Central memory CD4-positive, alpha-beta T cell (primary cell): ENCODE results near the gene ASTN2.

Experiments used
- DNase-seq: peaks from one replicate; pipeline ENCODE4 v3.0.0; 2022

The ASTN2 gene

DNA sequence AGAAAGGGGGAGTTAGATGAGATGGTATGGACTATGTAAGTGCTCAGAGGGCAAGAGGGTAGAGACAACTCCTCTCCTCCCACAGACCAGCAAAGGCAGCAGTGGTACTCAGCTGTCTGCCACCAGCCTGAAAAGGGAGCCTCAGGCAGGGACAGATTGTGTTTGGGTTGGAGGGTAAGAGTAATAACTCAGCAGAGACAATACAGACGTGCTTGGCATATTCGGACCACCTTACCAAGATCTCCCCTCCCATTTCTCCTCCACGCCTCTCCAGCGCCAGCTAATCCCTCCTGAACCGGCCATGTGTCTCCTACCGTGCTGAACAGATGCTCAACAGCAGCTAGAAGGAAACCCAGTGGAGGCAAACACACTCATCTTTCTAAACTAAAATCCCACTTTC is 180.8 kb downstream of the ASTN2 start:
- DNase-seq, result no peak

DNA sequence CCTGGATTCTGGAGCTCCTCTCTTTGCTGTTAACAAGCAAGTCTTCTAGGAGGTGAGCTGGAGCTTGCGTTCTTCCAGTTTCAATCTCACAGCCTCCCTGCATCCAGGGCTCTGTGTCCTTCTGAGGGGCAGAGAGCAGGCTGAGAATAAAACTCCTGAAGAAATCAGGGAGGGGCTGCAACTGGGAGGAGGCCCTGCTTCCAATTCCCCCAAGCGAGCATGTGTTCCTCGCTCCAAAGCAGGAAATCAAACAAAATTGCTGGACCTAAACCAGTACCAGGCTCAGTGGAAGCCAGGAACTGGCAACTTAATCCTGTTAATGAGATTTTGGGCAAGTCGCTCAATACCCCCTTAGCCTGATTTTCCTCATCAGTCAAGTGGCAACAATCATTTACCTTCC is 181.8 kb downstream of the ASTN2 start:
- no peak for DNase-seq

DNA sequence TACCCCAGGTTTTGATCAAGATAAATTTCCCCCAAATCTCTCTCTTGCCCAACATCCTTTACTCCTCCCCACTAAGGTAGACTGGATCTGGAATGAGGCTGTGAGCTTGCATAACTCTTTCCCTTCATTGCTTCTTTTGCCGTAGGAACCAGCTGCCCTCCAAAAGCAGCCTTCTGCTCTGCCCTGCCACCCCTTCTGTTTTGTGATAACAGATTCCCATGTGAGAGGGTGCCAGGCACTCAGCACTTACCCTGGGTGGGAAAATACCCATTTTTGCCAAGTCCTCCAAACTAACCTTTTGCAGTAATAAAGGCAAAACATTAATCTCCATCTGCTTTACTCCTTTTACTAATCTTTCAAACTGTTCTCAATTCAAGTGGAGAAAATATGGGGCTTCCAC is 182.6 kb downstream of the ASTN2 start:
- DNase-seq, result no peak

DNA sequence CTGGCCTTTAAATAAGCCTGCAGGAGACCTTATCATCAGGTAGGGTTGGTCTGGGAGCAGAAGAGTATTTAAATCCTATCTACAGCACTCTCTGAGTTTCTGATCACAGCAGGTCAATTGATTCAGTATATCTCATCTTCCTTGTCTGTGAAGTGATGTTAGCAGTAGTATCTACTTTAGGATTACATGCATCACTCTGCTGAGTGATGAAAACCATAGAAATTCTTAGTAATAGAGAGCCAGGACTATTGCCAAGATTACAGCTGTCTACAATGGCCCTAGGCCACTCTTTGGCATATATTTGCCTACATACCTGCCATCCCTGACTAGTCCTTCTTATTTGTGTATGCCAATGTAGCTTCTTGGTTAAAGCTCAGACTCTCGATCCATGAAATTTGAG is 183.8 kb downstream of the ASTN2 start:
- DNase-seq, result no peak

DNA sequence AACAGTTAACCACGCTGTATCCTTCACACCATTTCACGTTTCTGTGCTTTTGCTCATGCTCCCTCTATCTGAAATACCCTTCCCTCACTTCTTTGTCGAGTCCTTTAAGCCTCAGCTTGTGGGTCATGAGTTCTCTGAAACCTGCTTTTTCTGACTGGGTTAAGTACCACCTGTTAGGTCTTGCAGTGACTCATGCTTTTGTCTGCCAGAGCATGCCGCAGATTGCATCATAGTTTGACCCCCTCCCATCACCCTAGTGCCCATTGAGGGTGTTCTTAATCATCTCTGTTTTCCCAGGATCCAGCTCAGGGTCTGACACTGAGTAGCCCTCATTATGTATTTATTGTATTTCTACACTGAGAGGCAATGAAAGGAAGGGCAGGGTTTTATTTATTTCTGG is 190.2 kb downstream of the ASTN2 start:
- no peak for DNase-seq

DNA sequence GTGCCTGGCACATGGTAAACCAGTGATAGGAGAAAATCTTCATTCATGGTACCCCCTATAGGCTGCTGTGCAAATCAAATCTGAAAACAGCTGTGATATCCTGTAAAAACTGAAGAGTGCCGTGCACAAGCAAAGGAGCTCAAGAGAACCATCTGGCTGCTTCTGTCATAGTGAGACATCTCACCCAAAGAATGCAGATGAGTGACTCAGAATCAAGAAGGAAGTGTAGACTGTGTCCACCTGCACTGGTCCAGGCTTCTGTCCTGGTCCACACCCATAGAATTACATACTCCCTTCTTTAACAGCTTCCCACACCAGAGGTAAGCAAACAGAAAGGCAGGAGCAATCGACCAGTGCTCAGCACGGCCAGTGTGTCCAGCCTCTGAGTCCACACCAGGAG is 195.9 kb downstream of the ASTN2 start:
- no peak for DNase-seq

DNA sequence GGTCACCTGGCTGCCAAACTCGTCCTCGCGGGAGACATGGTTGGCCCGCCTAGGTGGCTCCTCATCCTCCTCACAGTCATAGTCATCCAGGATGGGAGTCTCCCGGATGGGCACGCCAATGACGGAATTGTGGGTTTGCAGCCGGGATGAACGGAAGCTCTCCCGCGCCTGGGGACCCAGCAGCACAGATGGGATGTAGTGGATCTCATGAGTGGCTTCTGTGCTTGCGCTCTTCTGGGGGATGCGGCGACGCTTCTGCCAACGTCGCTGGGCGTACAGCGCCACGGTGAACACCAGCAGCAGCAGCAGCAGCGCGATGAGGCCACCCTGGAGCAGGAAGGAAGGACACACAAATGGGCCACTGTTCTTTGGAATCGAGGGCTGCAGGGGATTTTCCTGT is 200.4 kb downstream of the ASTN2 start:
- DNase-seq, result no peak

DNA sequence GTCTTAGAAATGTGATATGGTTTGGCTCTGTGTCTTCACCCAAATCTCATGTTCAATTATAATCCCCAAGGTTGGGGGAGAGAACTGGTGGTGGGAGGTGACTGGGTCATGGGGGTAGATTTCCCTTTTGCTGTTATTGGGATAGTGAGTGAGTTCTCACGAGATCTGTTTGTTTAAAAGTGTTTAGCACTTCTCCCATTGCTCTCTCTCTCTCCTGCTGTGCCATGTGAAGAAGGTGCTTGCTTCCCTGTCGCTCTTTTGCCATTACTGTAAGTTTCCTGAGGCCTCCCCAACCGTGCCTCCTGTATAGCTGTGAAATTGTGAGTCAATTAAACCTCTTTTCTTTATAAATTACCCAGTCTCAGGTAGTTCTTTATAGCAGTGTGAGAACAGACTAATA is 203.6 kb downstream of the ASTN2 start:
- DNase-seq, result no peak

DNA sequence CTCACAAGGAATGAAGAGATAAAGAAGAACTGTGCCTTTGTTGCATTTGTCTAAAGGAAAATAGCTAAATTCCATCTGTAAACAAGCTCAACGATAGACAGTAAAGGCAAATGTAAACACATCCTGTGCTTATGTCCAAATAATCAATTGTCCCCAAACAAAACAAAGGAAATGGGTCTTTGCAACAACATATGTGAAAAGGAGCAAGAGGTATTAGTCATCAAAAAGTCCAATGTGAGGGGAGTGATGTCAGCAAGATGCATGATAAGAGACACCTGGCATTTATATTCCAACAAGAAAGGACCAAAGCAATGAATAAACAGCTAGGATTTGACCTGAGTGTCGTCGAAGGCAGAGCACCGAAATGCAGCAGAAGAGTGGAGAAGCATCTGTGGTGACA is 209.1 kb downstream of the ASTN2 start:
- DNase-seq, result no peak

DNA sequence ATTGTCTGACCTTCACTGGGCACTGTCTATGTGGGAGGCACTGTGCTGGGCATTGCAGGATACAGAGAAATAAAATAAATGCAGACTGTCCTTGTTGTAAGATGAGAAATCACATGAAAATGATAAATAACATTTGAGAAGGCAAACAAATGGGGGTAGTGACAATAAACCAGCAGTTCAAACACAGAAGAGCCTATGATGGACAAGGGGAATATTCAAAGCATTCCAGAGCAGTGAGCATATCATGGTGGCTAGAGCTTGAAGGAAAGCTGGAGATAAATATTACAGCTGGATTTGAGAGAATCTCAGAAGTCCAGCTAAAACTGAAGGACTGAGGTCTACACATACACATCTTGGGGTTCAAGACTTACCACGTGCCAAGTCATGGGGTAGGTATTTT is 209.9 kb downstream of the ASTN2 start:
- no peak for DNase-seq

DNA sequence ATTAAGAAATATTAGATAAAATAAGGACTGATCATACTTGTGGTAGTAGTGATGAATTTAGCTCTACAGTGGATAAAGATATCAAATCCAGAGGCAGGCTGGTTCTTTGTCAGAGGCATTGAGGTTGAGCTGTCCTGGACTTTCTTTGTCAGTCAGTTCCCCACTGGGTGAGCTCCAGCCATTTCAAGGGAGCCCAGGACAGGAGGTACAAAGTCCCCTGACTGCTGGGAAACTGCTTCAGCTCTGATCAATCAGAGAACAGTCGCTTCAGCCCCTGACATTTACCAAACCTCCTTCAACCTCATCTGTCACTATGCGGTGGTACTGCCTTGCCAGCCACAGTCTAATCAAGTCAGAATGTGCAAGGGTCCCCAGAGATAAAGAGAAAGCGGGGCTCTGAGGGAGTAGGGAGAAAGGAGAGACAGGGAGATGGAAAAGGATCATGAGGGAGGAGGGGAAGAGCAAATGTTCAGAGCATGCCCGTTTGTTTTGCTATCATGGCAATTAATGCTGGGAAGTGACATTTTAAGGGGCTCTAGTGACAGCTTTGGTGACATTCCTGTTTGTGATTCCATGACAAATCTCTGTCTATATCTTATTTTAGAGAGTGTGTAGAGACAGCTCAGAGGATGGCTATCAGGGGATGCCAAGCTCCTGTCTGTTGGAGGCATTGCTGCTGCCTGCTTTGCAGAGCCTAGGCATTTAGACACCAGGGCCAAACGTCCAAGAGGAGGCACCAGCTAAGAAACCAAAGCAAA is 223.2 kb downstream of the ASTN2 start:
- DNase-seq, result no peak

DNA sequence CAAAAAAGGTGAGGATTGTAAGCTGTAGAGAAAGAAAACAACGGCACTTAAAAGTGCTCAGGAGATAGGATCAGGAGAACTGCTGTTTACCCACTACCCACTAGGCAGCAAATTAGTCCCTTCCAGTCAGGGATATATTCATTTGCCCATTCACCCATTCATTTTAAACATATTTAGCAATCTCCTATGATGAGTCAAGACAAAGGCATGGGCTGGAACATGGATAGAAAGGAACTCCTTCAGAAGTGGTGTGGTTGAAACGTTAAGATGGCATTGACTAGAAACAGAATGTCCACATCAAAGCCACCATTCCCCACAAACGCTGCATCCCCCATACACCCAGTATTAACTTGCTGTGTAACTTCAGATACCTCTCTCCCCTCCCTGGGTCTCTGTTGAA is 225.7 kb downstream of the ASTN2 start:
- no peak for DNase-seq

DNA sequence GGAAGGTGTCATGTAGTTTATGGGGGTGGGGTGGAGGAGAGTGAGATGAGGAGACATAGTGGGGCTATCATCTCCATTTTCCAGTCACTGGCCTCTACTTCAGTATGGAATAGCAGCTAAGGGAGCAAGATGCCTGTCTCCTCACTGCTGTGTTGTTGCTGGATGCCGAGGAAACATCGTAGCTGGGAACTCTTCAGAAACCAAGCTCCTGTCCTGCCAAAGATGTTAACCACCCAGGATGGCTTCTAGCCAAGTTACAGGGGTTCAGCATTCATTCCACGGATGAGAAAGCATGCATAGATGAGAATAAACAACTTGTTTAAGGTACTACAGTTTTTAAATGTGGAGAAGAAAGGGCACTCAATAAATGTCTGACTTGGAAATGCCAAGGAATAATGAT is 226.5 kb downstream of the ASTN2 start:
- no peak for DNase-seq

DNA sequence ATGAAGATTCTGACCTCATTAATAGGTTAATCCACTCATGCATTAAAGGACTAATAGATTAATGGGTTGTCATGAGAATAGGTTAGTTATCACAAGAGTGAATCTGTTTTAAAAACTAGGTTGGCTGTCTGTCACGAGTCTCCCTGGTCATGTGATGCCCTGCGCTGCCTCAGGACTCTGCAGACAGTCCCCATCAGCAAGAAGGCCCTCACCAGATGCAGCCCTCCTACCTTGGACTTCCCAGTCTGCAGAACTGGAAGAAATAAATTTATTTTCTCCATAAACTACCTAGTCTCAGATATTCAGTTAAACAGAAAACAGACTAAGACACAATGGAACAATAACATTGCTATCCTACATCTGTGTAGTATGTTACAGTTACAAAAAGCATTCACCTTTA is 227.4 kb downstream of the ASTN2 start:
- no peak for DNase-seq

DNA sequence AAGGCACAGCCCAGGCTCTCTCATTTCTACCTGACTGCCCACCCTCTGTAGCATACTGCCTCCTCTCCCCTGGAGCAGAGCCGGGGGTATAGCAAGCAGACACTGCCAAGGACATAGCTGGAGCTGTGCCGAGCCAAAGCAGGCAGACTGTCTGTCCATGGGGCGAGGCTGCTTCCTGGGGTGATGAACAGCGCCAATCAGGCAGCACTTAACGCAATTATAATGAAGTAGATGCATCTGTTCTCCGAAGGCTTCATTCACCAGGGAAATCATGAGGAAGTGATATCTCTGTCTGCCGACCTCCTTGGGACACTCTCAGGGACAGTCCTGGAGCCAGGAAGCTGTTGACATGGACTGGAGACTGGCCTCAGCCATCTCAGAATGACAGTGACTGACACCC is 230.7 kb downstream of the ASTN2 start:
- DNase-seq, result no peak

DNA sequence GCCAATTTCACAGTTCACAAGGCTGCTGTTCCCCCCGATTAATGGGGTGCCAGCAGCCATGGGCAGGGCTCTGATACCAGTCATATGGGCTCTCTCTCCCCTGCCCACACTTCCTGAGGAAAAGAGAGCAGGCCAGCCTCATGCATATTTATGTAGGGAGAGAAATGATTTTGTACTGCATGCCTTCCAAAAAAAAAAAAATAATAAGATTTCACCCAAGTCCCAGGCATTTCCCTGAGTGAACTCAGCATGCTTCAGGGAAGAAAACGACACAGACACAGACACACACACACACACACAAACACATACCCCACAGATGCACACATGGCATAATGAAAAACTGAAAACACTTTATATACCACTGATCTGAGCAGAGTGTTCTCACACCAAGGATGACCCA is 232.8 kb downstream of the ASTN2 start:
- no peak for DNase-seq

DNA sequence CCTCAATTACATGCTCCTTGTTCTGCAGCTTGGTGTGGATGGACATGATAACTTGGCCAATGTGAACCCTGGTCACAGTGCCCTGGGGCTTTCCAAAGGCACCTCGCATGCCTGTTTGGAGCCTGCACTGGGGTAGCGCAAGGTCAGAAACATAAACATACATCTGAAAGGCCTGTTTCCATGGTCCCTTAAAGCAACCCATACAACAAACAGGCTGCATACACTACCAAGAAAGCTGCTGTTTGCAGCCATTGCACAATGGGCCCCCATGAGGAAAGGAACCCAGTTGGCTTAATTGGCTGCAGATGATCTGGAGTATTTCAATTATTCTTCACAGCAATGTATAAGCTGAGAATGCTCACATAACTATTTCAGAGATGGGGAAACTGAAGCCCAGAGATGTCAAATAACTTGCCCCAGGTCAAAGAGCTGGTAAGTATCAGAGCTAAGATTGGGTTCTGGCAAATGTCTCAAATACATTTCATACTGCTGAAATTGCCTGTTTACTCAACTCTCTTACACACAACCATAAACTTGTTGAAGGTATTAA is 233.9 kb downstream of the ASTN2 start:
- DNase-seq, result no peak

DNA sequence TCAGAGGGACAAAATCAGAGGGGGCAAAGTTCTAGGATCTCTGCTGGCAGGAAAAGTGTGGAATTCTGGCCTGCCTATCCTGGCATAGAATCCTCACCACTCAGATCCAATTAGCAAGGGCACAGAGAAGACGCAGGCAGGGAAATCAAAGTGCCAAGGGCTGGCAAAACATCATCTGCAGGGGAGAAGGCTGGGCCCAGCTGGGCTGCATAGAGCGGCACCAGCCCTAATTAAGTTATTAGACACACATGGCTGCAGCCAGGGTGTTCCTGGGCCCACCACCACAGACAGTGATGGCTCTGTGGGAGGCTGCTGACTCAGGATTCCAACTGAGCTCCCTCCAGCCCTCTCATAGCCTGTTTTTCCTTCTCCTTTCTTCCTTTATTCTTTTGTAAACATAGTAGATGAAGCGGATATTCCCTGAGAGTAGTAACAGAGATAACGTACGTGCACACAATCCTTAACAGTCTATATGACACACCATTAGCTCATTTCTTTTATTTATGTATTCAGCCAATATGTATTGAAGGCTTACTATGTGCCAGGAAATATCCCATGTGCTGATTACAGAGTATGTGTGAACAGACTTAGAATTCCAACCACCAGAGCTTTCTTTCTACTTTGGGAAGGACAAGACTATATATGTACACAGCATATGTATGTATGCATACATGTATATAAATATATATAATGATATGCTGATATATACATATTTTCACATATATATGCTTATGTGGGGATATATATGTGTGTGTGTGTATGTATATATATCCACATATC is 236.1 kb downstream of the ASTN2 start:
- no peak for DNase-seq

DNA sequence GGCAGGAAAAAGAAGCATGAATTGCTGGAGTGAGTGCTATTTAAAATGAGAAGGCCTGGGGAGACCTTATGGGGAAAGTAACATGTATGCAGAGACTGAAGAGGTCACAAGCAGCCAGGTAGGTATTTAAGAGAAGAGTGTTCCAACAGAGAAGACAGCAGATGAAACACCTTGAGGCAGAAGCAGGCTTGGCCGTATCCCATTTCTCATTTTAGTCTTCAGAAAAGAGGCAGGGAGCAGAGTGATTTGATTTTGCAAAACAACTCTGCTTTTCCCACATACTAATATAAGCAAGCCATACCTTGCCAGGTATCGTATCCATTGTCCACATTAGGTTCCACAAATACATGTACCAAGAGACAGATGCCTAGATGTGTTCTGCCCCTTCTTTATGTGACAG is 244.3 kb downstream of the ASTN2 start:
- DNase-seq, result no peak

DNA sequence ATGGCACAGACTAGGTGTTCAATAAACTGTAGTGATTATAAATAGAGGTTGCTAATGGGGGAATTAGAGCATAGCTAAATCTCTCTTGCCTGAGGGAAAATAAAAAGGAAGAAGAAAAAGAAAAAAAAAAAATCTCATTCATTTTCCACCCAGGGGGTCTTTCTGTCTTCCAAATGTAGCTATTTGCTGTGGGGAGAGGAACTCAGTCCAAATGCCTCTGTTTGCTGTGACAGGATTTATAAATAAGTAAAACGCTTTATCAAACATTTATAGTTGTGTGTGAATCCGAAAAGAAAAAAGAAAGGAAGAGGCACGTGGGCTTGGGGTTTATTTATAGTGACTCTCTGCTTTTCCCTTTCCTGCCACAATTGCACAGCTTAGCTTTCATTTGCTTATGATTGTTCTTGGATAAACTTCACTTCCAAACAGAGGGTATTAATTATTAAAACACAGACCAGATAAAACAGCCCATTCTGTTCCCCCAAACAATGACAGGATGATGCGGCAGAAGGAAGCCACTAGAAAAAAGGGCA is 245.7 kb downstream of the ASTN2 start:
- no peak for DNase-seq

DNA sequence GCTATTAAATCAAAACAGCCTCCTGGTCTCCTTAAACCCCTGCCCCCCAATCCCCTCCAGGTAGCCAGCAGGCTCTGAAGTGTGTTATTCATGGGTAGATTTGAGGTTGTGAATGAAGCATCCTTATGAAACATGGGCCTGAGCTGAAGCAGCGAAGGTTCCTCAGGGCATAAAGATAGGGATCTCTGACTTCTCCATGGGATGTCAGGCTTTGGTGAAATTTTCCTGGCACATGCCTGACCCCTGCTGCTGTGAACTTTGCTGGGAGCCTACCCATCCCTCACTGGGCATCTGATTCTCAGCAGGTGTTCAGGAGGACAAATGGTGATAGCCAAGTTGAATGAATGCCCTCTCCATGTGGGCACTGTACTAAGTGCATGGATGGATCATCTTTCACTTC is 250.3 kb downstream of the ASTN2 start:
- DNase-seq, result no peak

DNA sequence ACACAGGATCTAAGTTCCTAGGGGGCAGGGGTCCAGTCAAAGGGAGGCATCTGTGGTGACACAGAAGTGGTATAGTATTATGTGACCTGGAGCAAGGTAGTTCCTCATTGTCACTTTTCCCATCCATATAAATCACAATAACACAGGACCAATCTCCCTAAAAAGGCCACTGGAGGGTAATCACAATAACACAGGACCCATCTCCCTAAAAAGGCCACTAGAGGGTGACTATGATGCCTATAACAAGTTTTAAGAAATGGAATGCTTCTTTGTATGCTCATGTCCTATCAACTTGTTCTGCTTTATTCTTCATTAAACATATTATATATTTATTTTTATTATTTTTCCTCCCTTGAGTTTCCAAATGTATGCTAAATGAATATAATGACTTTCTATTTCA is 254.6 kb downstream of the ASTN2 start:
- DNase-seq, result no peak

DNA sequence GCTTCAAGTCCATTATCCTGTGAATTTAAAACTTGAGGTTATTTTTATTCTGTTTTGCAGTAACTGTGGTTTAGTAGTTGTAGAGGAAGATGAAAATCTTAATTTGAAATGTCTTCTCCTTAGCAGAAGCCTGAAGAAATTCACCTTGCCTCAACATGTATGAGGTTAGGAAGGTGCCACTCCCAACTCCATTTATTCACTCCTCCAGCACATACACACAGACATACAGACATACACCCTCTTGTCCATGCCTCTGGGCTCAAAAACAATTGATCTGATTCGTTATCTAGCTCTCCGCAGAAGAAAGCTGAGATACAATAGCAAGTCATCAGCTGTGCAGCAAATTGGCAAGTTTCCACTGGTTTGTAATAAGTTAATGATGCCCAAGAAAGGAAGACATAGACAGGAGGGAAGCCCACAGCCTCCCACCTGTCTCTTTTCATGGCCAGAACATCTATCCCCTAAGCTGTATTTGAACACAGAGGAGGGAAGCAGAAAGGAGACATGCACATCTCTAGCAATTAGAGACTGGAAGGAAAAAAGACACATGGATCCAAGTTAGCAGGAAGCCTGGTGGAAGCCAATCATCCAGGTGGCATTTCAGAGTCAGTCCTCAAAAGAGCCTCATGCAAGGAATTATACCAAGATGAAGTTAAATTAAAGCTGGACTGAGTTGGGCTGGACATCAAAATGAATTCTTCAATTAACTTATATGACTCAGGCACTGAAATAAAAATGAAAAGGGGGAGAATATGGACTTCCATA is 257.9 kb downstream of the ASTN2 start:
- DNase-seq, result no peak
